ENCODE measurements around the gene MYH9. TPM values are rescaled to one million over a fixed set of nuclear protein-coding genes. Genes with fewer than 3 reads are reported as not detected.
A peak's percentile ranks its signal among the peaks of the same experiment; 100 is the strongest.

MYH9 gene
- total RNA-seq, 2 experiments from 2014 or later, result 112 to 223 TPM

DNA sequence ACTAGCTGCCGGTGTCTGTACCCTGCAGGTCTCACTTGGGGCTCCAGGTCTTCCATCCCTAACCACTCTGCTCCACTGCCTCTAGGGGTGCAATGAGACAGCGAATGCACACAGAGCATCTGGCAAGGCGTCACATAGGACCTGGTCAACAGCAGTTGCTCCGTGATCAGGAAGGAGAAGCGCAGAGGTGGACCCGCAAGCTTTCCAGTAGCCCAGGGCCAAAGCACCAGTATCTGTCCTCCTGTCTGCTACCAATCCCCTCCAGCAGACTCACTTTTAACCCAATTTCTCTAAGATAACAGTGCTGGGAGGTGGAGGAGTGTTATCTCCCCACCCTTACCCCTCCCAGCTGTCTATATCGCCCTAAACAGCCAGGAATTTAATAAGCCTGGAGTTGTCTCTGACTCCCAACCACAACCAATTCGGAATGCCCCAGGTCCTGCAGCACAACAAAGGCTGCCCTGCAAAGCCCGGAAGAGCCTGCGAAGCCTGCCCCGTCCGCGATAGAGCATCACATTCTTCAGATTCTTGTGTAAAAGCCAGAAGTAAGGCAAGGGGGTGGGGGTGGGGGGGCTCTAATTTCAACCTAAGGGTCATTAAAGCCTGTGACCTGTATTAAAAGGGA, 19.3 kb downstream of the MYH9 start:
- Histone ChIP-seq H3K9me2 (ENCODE audit: insufficient read depth, low read length) (no peaks in the 10 kb centered on the region), H2AFZ (ENCODE audit: low read length) (no peak overlapping the region), H3K4me1 (ENCODE audit: insufficient read depth, low read length, poor library complexity, severe bottlenecking) (peaks cover 50% of the 10 kb centered on the region), H4K20me1 (ENCODE audit: insufficient read depth, low read length) (peaks cover 14% of the 10 kb centered on the region), H3K4me3 (ENCODE audit: low read depth, low read length, poor library complexity, severe bottlenecking) (no peak overlapping the region), H3K36me3 (ENCODE audit: insufficient read depth, low read length) (peaks cover 44% of the 10 kb centered on the region), H3K79me2 (ENCODE audit: insufficient read depth, low read depth, low read length) (peaks cover 99% of the 10 kb centered on the region), H3K9me3 (ENCODE audit: low read length) (no peaks in the 10 kb centered on the region), H3K27ac (ENCODE audit: low read depth, low read length, poor library complexity, severe bottlenecking) (no peak overlapping the region), H3K4me2 (ENCODE audit: low read length) (no peak overlapping the region)
- no TSS peak for BruUV-seq (replicated peaks)
- TF ChIP-seq EZH2phosphoT487 (IDR thresholded peaks at IDR 0.05; ENCODE audit: borderline replicate concordance, low read depth, low read length) (no peak), CTCF (conservative IDR thresholded peaks at IDR 0.05; ENCODE audit: low read length) (peak; percentile 48; the same call in 1 of the 2 replicates)
- CTCF ChIA-PET (ENCODE audit: unreplicated experiment), result no interaction called here
- POLR2A ChIA-PET, result no interaction called here
- no peak for DNase-seq (ENCODE audit: low spot score)
- intact Hi-C loops (cut with micrococcal nuclease; ENCODE audit: unreplicated experiment), result no loop called here

- no peak overlapping the region for H3K4me3 ChIP-seq (ENCODE audit: low read depth, low read length, poor library complexity, severe bottlenecking)
- H3K79me2 ChIP-seq (ENCODE audit: insufficient read depth, low read depth, low read length), result peaks cover 99% of the 10 kb centered on the region
- intact Hi-C loops (cut with micrococcal nuclease; ENCODE audit: unreplicated experiment), result no loop called here
- TF ChIP-seq EZH2phosphoT487 (IDR thresholded peaks at IDR 0.05; ENCODE audit: borderline replicate concordance, low read depth, low read length), result no peak
- TF ChIP-seq CTCF (conservative IDR thresholded peaks at IDR 0.05; ENCODE audit: low read length), result no peak
- peaks cover 21% of the 10 kb centered on the region for H4K20me1 ChIP-seq (ENCODE audit: insufficient read depth, low read length)
- H3K9me2 ChIP-seq (ENCODE audit: insufficient read depth, low read length), result no peaks in the 10 kb centered on the region
- H3K9me3 ChIP-seq (ENCODE audit: low read length), result no peaks in the 10 kb centered on the region
- no peak for DNase-seq (ENCODE audit: low spot score)
- CTCF ChIA-PET (ENCODE audit: unreplicated experiment), result no interaction called here
- no peak overlapping the region for H2AFZ ChIP-seq (ENCODE audit: low read length)
- peaks cover 37% of the 10 kb centered on the region for H3K36me3 ChIP-seq (ENCODE audit: insufficient read depth, low read length)
- H3K4me2 ChIP-seq (ENCODE audit: low read length), result no peak overlapping the region
- no peak overlapping the region for H3K27ac ChIP-seq (ENCODE audit: low read depth, low read length, poor library complexity, severe bottlenecking)
- BruUV-seq (replicated peaks), result no TSS peak
- peaks cover 47% of the 10 kb centered on the region for H3K4me1 ChIP-seq (ENCODE audit: insufficient read depth, low read length, poor library complexity, severe bottlenecking)
- POLR2A ChIA-PET, result no interaction called here
These were observed 20.3 kb downstream of the MYH9 start for GRCh38 chr22:36367479-36367878.

- POLR2A ChIA-PET, result no interaction called here
- peaks cover 21% of the 10 kb centered on the region for H4K20me1 ChIP-seq (ENCODE audit: insufficient read depth, low read length)
These were observed 20.7 kb downstream of the MYH9 start for GRCh38 chr22:36367066-36367465.

More at GRCh38 chr22:36367066-36367465, 20.7 kb downstream of the MYH9 start:
- H2AFZ ChIP-seq (ENCODE audit: low read length), result no peak overlapping the region
- H3K36me3 ChIP-seq (ENCODE audit: insufficient read depth, low read length), result peaks cover 33% of the 10 kb centered on the region
- peaks cover 99% of the 10 kb centered on the region for H3K79me2 ChIP-seq (ENCODE audit: insufficient read depth, low read depth, low read length)
- no peaks in the 10 kb centered on the region for H3K9me3 ChIP-seq (ENCODE audit: low read length)
- no peak overlapping the region for H3K4me2 ChIP-seq (ENCODE audit: low read length)
- no peak for TF ChIP-seq CTCF (conservative IDR thresholded peaks at IDR 0.05; ENCODE audit: low read length)
- TF ChIP-seq EZH2phosphoT487 (IDR thresholded peaks at IDR 0.05; ENCODE audit: borderline replicate concordance, low read depth, low read length), result no peak
- CTCF ChIA-PET (ENCODE audit: unreplicated experiment), result no interaction called here
- no TSS peak for BruUV-seq (replicated peaks)
- no peak overlapping the region for H3K4me3 ChIP-seq (ENCODE audit: low read depth, low read length, poor library complexity, severe bottlenecking)
- no peaks in the 10 kb centered on the region for H3K9me2 ChIP-seq (ENCODE audit: insufficient read depth, low read length)
- DNase-seq (ENCODE audit: low spot score), result no peak
- H3K27ac ChIP-seq (ENCODE audit: low read depth, low read length, poor library complexity, severe bottlenecking), result no peak overlapping the region
- intact Hi-C loops (cut with micrococcal nuclease; ENCODE audit: unreplicated experiment), result no loop called here
- peaks cover 47% of the 10 kb centered on the region for H3K4me1 ChIP-seq (ENCODE audit: insufficient read depth, low read length, poor library complexity, severe bottlenecking)
